ENCODE results near the gene CDH23.

The CDH23 gene

GRCh38 chr10:71718165-71718698 lies 321.5 kb downstream of the CDH23 start:
- DNase-seq, result no peak

GRCh38 chr10:71719042-71719441 lies 322.3 kb downstream of the CDH23 start:
- no peak for DNase-seq

GRCh38 chr10:71719464-71720201 lies 322.9 kb downstream of the CDH23 start, which contains the start of gene C10orf105:
C10orf105 (minus strand) TSS chr10:71719778; CDS start chr10:71716337, 3,441 bp downstream.
- DNase-seq, result no peak

GRCh38 chr10:71720288-71720687 lies 323.6 kb downstream of the CDH23 start:
- no peak for DNase-seq

- DNase-seq, result no peak
Measured at GRCh38 chr10:71721313-71721712, 324.6 kb downstream of the CDH23 start.

GRCh38 chr10:71722849-71723248 lies 326.1 kb downstream of the CDH23 start:
- DNase-seq, result no peak

- no peak for DNase-seq
Measured at GRCh38 chr10:71723311-71723710, 326.6 kb downstream of the CDH23 start.

- no peak for DNase-seq
Measured at GRCh38 chr10:71724539-71724938, 327.8 kb downstream of the CDH23 start.

- DNase-seq, result no peak
Measured at GRCh38 chr10:71725249-71725648, 328.5 kb downstream of the CDH23 start.

- DNase-seq, result peak in 2 of 4 experiments; percentile 36 to 37
Measured at GRCh38 chr10:71725998-71726579, 329.4 kb downstream of the CDH23 start.

- no peak for DNase-seq
Measured at GRCh38 chr10:71726580-71727104, 329.9 kb downstream of the CDH23 start.

- DNase-seq, result peak in 2 of 4 experiments; percentile 19 to 44
Measured at GRCh38 chr10:71727105-71727737, 330.5 kb downstream of the CDH23 start.

GRCh38 chr10:71727738-71728737 lies 331.3 kb downstream of the CDH23 start:
- peak in 2 of 4 experiments; percentile 54 to 55 for DNase-seq

- DNase-seq, result no peak
Measured at GRCh38 chr10:71729161-71729636, 332.5 kb downstream of the CDH23 start.

GRCh38 chr10:71731791-71732190 lies 335.1 kb downstream of the CDH23 start:
- no peak for DNase-seq

- no peak for DNase-seq
Measured at GRCh38 chr10:71734797-71735196, 338.1 kb downstream of the CDH23 start.

GRCh38 chr10:71735709-71736569 lies 339.2 kb downstream of the CDH23 start:
- DNase-seq, result peak in 2 of 4 experiments; percentile 46 to 52

GRCh38 chr10:71736570-71736952 lies 339.8 kb downstream of the CDH23 start:
- DNase-seq, result no peak

- no peak for DNase-seq
Measured at GRCh38 chr10:71737001-71737833, 340.5 kb downstream of the CDH23 start.

GRCh38 chr10:71737834-71738197 lies 341.1 kb downstream of the CDH23 start:
- no peak for DNase-seq

All from activated naive CD4-positive, alpha-beta T cell (primary cell).